Loucy (cell line): Measurements from ENCODE around the gene MRGPRE.

Source experiments
- H2AFZ ChIP-seq: fragments of 200-600 bp; sonication (generic); 2 replicates; pipeline ENCODE4 v1.6.0; 2016; ENCODE audit warnings: antibody characterized with exemption, mild to moderate bottlenecking, low read length, moderate library complexity
- H3F3A ChIP-seq: fragments of 200-600 bp; 2 replicates; pipeline ENCODE4 v1.6.0; 2016; ENCODE audit warnings: antibody characterized with exemption, low read depth, mild to moderate bottlenecking
- H3K27me3 ChIP-seq: fragments of 200-600 bp; sonication (generic); 2 replicates; pipeline ENCODE4 v1.6.1; 2014; ENCODE audit warnings: low read length, mild to moderate bottlenecking; ENCODE audit not compliant: insufficient read depth, poor library complexity, severe bottlenecking
- H3K36me3 ChIP-seq: fragments of 200-600 bp; sonication (generic); 2 replicates; pipeline ENCODE4 v1.6.1; 2016; ENCODE audit warnings: low read length; ENCODE audit not compliant: insufficient read depth
- H3K4me1 ChIP-seq: fragments of 200-600 bp; sonication (generic); 2 replicates; pipeline ENCODE4 v1.5.1; 2014; ENCODE audit warnings: low read length, mild to moderate bottlenecking; ENCODE audit not compliant: insufficient read depth, poor library complexity, severe bottlenecking
- H3K4me2 ChIP-seq: fragments of 200-600 bp; sonication (generic); 2 replicates; pipeline ENCODE4 v1.6.0; 2014; ENCODE audit warnings: antibody characterized with exemption, low read length, low read depth, mild to moderate bottlenecking; ENCODE audit not compliant: poor library complexity, severe bottlenecking
- H3K4me3 ChIP-seq: fragments of 200-600 bp; sonication (generic); 2 replicates; pipeline ENCODE4 v1.5.1; 2014; ENCODE audit warnings: low read length, mild to moderate bottlenecking, mixed read lengths; ENCODE audit not compliant: poor library complexity, severe bottlenecking
- H3K79me2 ChIP-seq: fragments of 200-600 bp; sonication (generic); 2 replicates; pipeline ENCODE4 v1.6.1; 2014; ENCODE audit warnings: low read length; ENCODE audit not compliant: insufficient read depth
- H3K9ac ChIP-seq: fragments of 200-600 bp; sonication (generic); 2 replicates; pipeline ENCODE4 v1.6.0; 2014; ENCODE audit warnings: mild to moderate bottlenecking, low read depth, low read length, moderate library complexity; ENCODE audit not compliant: poor library complexity, severe bottlenecking
- H3K9me2 ChIP-seq: fragments of 200-600 bp; sonication (generic); replicated peaks from 2 replicates; pipeline ENCODE4 v1.6.1; 2016; ENCODE audit warnings: low read depth, low read length, mixed read lengths
- H3K9me3 ChIP-seq: fragments of 200-600 bp; sonication (generic); 2 replicates; pipeline ENCODE4 v1.6.1; 2014; ENCODE audit warnings: mild to moderate bottlenecking, antibody characterized with exemption, low read length, low read depth; ENCODE audit not compliant: insufficient read depth
- H4K20me1 ChIP-seq: fragments of 200-600 bp; sonication (generic); 2 replicates; pipeline ENCODE4 v1.6.0; 2014; ENCODE audit warnings: antibody characterized with exemption, low read length, mild to moderate bottlenecking; ENCODE audit not compliant: insufficient read depth, poor library complexity, severe bottlenecking
- EZH2phosphoT487 ChIP-seq: fragments of 200-600 bp; IDR thresholded peaks from 2 replicates; pipeline ENCODE4 v1.6.1; 2018; ENCODE audit warnings: antibody characterized with exemption, mild to moderate bottlenecking, moderate library complexity, borderline replicate concordance
- TF ChIP-seq, protein P1 (sequence below): fragments of 200-600 bp; sonication (generic); conservative IDR thresholded peaks from 2 replicates; pipeline ENCODE4 v1.5.1; 2014; ENCODE audit warnings: mild to moderate bottlenecking, antibody characterized with exemption, low read length

Gene MRGPRE

DNA sequence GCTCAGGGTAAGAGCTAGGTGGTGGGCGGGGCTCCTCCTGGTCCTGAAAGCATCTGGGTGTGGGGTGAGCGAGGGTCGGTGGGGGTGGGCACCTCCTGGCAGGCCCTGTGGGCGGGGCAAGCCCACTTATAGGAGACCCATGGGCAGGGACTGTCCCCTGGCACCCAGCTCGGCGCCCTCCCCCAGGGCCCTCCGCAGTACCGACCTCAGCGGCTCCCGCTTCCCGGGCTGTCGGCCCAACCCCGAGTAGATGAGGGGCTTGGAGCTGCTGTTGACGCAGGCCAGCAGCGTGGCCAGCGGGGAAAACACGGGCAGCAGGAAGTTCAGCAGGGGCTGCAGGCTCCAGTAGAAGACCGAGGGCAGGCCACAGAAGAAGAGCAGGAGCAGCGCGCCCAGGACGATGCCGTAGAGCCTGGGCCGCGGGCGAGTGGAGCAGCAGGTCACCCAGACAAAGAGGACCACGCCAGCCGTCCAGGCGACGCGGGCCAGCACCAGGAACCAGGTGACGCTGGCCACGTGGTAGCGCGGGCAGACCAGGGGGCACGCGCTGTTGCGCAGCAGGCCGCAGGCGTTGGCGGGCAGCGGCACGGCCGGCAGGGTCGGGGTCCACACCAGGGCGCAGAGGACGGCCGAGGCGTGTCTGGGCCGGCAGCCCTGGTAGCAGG is 14.3 kb downstream of the MRGPRE start:
- H3K79me2 ChIP-seq, result no peaks in the 10 kb centered on the region

DNA sequence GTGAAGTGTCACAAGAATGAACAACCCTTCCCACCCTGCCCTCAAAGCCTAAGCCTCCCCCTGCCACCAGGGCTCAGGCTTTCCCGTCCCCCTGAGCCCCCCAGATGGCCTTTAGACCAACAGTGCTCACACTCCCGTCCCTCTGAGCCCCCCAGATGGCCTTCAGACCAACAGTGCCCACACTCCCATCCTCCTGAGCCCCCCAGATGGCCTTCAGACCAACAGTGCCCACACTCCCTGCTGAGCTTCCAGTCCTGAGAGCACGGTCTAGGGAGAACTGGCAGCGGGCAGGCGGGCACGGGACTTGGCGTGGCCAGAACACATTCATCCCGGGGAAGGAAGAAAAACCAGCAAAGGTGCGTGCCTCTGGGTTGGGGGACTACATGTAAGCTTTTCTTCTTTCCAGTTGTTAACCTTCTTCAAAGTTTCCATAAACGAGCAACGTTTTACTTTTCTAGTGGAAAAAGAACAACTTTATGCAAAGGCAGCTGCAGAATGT is 16.1 kb downstream of the MRGPRE start:
- TF ChIP-seq EZH2phosphoT487, result no peak
- TF ChIP-seq, protein P1, sequence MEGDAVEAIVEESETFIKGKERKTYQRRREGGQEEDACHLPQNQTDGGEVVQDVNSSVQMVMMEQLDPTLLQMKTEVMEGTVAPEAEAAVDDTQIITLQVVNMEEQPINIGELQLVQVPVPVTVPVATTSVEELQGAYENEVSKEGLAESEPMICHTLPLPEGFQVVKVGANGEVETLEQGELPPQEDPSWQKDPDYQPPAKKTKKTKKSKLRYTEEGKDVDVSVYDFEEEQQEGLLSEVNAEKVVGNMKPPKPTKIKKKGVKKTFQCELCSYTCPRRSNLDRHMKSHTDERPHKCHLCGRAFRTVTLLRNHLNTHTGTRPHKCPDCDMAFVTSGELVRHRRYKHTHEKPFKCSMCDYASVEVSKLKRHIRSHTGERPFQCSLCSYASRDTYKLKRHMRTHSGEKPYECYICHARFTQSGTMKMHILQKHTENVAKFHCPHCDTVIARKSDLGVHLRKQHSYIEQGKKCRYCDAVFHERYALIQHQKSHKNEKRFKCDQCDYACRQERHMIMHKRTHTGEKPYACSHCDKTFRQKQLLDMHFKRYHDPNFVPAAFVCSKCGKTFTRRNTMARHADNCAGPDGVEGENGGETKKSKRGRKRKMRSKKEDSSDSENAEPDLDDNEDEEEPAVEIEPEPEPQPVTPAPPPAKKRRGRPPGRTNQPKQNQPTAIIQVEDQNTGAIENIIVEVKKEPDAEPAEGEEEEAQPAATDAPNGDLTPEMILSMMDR, result no peak
- no peak overlapping the region for H3K4me3 ChIP-seq

More for the DNA sequence above, 14.3 kb downstream of the MRGPRE start:
- Histone ChIP-seq H3K36me3 (no peaks in the 10 kb centered on the region), H3K9me2 (no peaks in the 10 kb centered on the region), H3K27me3 (no peaks in the 10 kb centered on the region), H3K4me1 (peaks cover 55% of the 10 kb centered on the region), H3K4me2 (no peak overlapping the region), H3K9ac (peak overlapping the region; percentile 9), H4K20me1 (no peaks in the 10 kb centered on the region), H3K9me3 (no peaks in the 10 kb centered on the region), H2AFZ (no peak overlapping the region; the same call in 1 of the 2 replicates), H3F3A (no peaks in the 10 kb centered on the region), H3K4me3 (no peak overlapping the region)
- TF ChIP-seq EZH2phosphoT487, result no peak
- TF ChIP-seq, protein P1, result no peak

DNA sequence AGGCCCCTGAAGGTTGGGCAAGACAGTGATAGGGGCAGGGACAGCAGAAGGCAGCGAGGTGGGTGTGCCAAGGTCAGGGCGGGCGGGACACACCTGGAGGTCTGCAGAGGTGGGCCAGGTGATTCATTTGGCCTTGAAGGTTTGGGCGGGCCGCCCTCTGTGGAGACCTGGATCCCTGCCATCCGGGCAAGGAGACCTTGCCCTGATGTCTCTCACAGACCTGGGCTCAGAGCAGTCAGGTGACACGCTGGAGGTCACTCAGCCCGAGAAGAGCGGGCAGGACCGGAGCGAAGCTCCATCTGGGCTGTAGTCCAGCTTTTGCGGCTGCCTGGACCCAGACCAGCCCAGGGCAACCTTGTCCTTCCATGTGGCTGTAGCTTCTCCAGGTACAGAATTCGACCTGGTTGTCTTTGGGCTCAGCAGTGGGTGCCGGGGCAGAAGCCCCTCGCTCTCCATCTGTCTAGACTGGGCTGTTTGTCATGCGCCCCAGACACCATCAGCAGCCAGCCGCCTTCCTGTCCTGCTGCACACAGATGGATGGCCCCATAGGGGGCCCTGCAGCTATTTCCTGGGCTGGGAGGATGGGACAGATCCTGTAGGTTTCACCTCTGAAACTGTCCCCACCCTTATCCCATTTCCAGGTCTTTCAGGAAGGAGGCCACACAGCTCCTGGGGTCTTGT is 16.7 kb downstream of the MRGPRE start:
- Histone ChIP-seq H3K9me3 (0 out of 2 replicates have a peak, but pooled peaks cover 3% of the 10 kb centered on the region), H3K79me2 (no peaks in the 10 kb centered on the region), H3K9me2 (no peaks in the 10 kb centered on the region), H3F3A (no peaks in the 10 kb centered on the region), H3K36me3 (no peaks in the 10 kb centered on the region), H4K20me1 (no peaks in the 10 kb centered on the region), H3K9ac (peak overlapping the region; percentile 23), H3K27me3 (no peaks in the 10 kb centered on the region), H3K4me3 (no peak overlapping the region), H2AFZ (no peak overlapping the region), H3K4me1 (peaks cover 33% of the 10 kb centered on the region), H3K4me2 (no peak overlapping the region)
- TF ChIP-seq EZH2phosphoT487, result no peak
- TF ChIP-seq, protein P1, result no peak; the same call in 1 of the 2 replicates

More for the DNA sequence above, 16.1 kb downstream of the MRGPRE start:
- no peaks in the 10 kb centered on the region for H3K9me3 ChIP-seq
- no peak overlapping the region for H2AFZ ChIP-seq
- H3K4me2 ChIP-seq, result no peak overlapping the region
- no peaks in the 10 kb centered on the region for H3K79me2 ChIP-seq
- H3K27me3 ChIP-seq, result no peaks in the 10 kb centered on the region
- H3K36me3 ChIP-seq, result no peaks in the 10 kb centered on the region
- H3K9ac ChIP-seq, result peak overlapping the region; percentile 23
- no peaks in the 10 kb centered on the region for H3F3A ChIP-seq
- H3K4me1 ChIP-seq, result peaks cover 38% of the 10 kb centered on the region
- no peaks in the 10 kb centered on the region for H4K20me1 ChIP-seq
- H3K9me2 ChIP-seq, result no peaks in the 10 kb centered on the region
